HepG2 (cell line): Measurements from ENCODE around the gene RUSC1. TPM values are rescaled to one million over a fixed set of nuclear protein-coding genes. Genes with fewer than 3 reads are reported as not detected.

ENCODE experiments used
- ASH2L ChIP-seq: fragments of 300-600, 200-600 bp; sonication (generic); IDR thresholded peaks from 2 replicates; pipeline ENCODE4 v1.7.0; 2017; ENCODE audit warnings: low read depth, mild to moderate bottlenecking, moderate library complexity, mixed read lengths, low read length; ENCODE audit not compliant: insufficient read length
- GATAD1 ChIP-seq: IDR thresholded peaks from 2 replicates; pipeline ENCODE4 v1.6.1; 2016; ENCODE audit warnings: missing genetic modification reagents, missing compliant biosample characterization
- HNRNPK ChIP-seq: fragments of 200-400 bp; formaldehyde crosslinking; IDR thresholded peaks from 2 replicates; pipeline ENCODE4 v1.6.1; 2018; ENCODE audit warnings: low read length, low read depth, moderate library complexity, mild to moderate bottlenecking; ENCODE audit not compliant: poor library complexity, severe bottlenecking
- HNRNPL ChIP-seq: fragments of 200-400 bp; formaldehyde crosslinking; IDR thresholded peaks from 2 replicates; pipeline ENCODE4 v1.6.1; 2017; ENCODE audit warnings: mild to moderate bottlenecking, low read depth, low read length
- KIAA2018 ChIP-seq: sonication (generic); formaldehyde crosslinking; IDR thresholded peaks from 2 replicates; pipeline ENCODE4 v1.5.0; 2020; ENCODE audit warnings: mild to moderate bottlenecking, missing genetic modification reagents, borderline replicate concordance
- MZF1 ChIP-seq: sonication (generic); formaldehyde crosslinking; IDR thresholded peaks from 2 replicates; pipeline ENCODE4 v1.8.1; 2023; ENCODE audit warnings: mild to moderate bottlenecking, missing genetic modification reagents, borderline replicate concordance
- PAX8 ChIP-seq: sonication (generic); formaldehyde crosslinking; IDR thresholded peaks from 2 replicates; pipeline ENCODE4 v1.8.0; 2022; ENCODE audit warnings: mild to moderate bottlenecking, missing genetic modification reagents, borderline replicate concordance
- PHF8 ChIP-seq: sonication (generic); formaldehyde crosslinking; IDR thresholded peaks from 2 replicates; pipeline ENCODE4 v1.5.0; 2020; ENCODE audit warnings: missing genetic modification reagents
- SP4 ChIP-seq: sonication (generic); formaldehyde crosslinking; IDR thresholded peaks from 2 replicates; pipeline ENCODE4 v1.8.1; 2023; ENCODE audit warnings: mild to moderate bottlenecking, missing genetic modification reagents
- TEF ChIP-seq: sonication (generic); formaldehyde crosslinking; IDR thresholded peaks from 2 replicates; pipeline ENCODE4 v1.5.0; 2020; ENCODE audit warnings: missing genetic modification reagents
- THYN1 ChIP-seq: sonication (generic); formaldehyde crosslinking; IDR thresholded peaks from 2 replicates; pipeline ENCODE4 v1.8.1; 2023; ENCODE audit warnings: low read depth, mild to moderate bottlenecking, moderate library complexity, missing genetic modification reagents, borderline replicate concordance
- ZNF101 ChIP-seq: sonication (generic); formaldehyde crosslinking; IDR thresholded peaks from 2 replicates; pipeline ENCODE4 v1.4.0; 2020; ENCODE audit warnings: mild to moderate bottlenecking, low read depth, missing genetic modification reagents, borderline replicate concordance
- ZNF24 ChIP-seq: fragments of 450-650 bp; IDR thresholded peaks from 2 replicates; pipeline ENCODE4 v1.6.1; 2017; ENCODE audit warnings: antibody characterized with exemption, mild to moderate bottlenecking
- ZNF326 ChIP-seq: sonication (generic); formaldehyde crosslinking; IDR thresholded peaks from 2 replicates; pipeline ENCODE4 v1.4.0; 2020; ENCODE audit warnings: missing genetic modification reagents, borderline replicate concordance
- ZNF660 ChIP-seq: sonication (generic); formaldehyde crosslinking; IDR thresholded peaks from 2 replicates; pipeline ENCODE4 v1.5.1; 2020; ENCODE audit warnings: mild to moderate bottlenecking, low read depth, missing genetic modification reagents, borderline replicate concordance
- ZNF703 ChIP-seq: sonication (generic); formaldehyde crosslinking; IDR thresholded peaks from 2 replicates; pipeline ENCODE4 v1.5.1; 2020; ENCODE audit warnings: missing genetic modification reagents, mild to moderate bottlenecking, moderate library complexity, borderline replicate concordance
- ZNF724P ChIP-seq: sonication (generic); formaldehyde crosslinking; IDR thresholded peaks from 2 replicates; pipeline ENCODE4 v1.8.0; 2022; ENCODE audit warnings: missing genetic modification reagents, borderline replicate concordance
- ZNF747 ChIP-seq: sonication (generic); formaldehyde crosslinking; IDR thresholded peaks from 2 replicates; pipeline ENCODE4 v1.8.1; 2023; ENCODE audit warnings: missing genetic modification reagents, mild to moderate bottlenecking, borderline replicate concordance
- ZNF777 ChIP-seq: sonication (generic); formaldehyde crosslinking; IDR thresholded peaks from 2 replicates; pipeline ENCODE4 v1.4.0; 2020; ENCODE audit warnings: missing genetic modification reagents
- polyA plus RNA-seq, 8 experiments: library from polyadenylated mRNA; depleted of rRNA in 3 of 8; stranded (reverse) in 7 of 8; unstranded in 1 of 8; fragments of >200 nt; fragmentation: Illumina TruSeq in 4 of 8; extraction: Trizol in 4 of 8; gene quantifications; 2 replicates each; pipeline versions ENCODE4 v1.2.1 to v1.2.3, GENCODE V29; 2011 to 2016; ENCODE audit warnings: low read depth in 4 of 8, missing spikeins in 1 of 8, mixed read lengths in 1 of 8; ENCODE audit not compliant: insufficient read depth in 1 of 8
- total RNA-seq, 5 experiments: library from RNA; depleted of rRNA; stranded (reverse); fragments of >200 nt; fragmentation: Illumina TruSeq; extraction: Trizol; gene quantifications; 2 replicates each; pipeline ENCODE4 v1.2.3, GENCODE V29; 2016; ENCODE audit warnings: low read depth in 1 of 5

Gene RUSC1
- total and polyA plus RNA-seq, 2 of the 13 experiments (the other 11 are each of a cell fraction or from before 2014, with no cell fraction given) = 18.7 to 20.4 TPM

- TF ChIP-seq TEF = no peak
- peak; percentile 80; the same call in 1 of the 2 replicates for TF ChIP-seq HNRNPL
- TF ChIP-seq SP4 (CRISPR knock-in tag) = no peak
- TF ChIP-seq PAX8 = peak; percentile 64; the same call in 1 of the 2 replicates
- TF ChIP-seq ZNF660 (CRISPR knock-in tag) = no peak
- TF ChIP-seq ZNF777 (CRISPR knock-in tag) = no peak
- TF ChIP-seq MZF1 (CRISPR knock-in tag) = no peak
- TF ChIP-seq PHF8 = peak; percentile 62
- TF ChIP-seq ZNF724P = peak; percentile 86
- TF ChIP-seq ZNF703 (CRISPR knock-in tag) = peak; percentile 34; the same call in 1 of the 2 replicates
- peak; percentile 57 for TF ChIP-seq ASH2L
- no peak for TF ChIP-seq KIAA2018
- TF ChIP-seq ZNF101 (CRISPR knock-in tag) = no peak
- peak; percentile 83; the same call in 1 of the 2 replicates for TF ChIP-seq ZNF747
- TF ChIP-seq HNRNPK = no peak
- TF ChIP-seq ZNF326 (CRISPR knock-in tag) = no peak
- TF ChIP-seq ZNF24 = no peak
- peak; percentile 71 for TF ChIP-seq GATAD1
- peak; percentile 31; the same call in 1 of the 2 replicates for TF ChIP-seq THYN1
These were observed 20.0 kb upstream of the RUSC1 start (continued) for GRCh38 chr1:155300553-155301329.
